OCI-M2 (cell line): Measurements from ENCODE around the gene CORO7.

Experiments
- DNase-seq: peaks from one replicate; lab custom pipeline; 2025; ENCODE audit not compliant: unreplicated experiment; lab: John Stamatoyannopoulos, UW

The CORO7 gene

DNA sequence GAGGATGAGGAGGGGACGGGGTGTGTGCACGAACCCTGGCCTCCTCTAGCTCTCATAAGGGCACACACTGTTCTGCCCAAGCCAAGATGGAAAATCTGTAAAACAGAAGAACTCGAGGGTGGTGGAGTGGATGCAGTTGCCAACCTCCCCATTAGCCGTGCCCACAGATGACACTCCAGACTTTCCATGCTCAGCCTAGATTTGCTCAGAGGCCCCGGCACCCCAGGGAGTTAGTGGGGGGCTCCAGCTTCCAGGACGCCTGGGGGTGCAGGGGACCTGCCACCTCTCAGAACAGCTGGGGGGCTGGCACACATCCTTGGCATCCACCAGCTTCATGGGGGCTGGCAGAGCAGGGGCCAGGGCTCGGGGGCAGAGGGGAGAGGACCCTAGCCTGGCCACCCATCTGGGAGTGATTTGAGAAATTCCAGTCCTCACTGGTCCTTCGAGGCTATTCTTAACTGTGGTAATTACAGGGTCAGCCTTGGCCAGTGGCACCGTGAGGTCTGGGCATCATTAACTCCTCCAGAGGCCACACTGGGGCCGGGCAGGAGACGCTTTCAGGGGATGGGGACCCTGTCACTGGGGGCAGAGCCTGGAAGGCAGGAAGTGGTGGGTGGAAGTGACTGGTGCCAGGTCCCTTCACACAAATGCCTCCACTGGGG, 30.5 kb downstream of the CORO7 start:
- no peak for DNase-seq

DNA sequence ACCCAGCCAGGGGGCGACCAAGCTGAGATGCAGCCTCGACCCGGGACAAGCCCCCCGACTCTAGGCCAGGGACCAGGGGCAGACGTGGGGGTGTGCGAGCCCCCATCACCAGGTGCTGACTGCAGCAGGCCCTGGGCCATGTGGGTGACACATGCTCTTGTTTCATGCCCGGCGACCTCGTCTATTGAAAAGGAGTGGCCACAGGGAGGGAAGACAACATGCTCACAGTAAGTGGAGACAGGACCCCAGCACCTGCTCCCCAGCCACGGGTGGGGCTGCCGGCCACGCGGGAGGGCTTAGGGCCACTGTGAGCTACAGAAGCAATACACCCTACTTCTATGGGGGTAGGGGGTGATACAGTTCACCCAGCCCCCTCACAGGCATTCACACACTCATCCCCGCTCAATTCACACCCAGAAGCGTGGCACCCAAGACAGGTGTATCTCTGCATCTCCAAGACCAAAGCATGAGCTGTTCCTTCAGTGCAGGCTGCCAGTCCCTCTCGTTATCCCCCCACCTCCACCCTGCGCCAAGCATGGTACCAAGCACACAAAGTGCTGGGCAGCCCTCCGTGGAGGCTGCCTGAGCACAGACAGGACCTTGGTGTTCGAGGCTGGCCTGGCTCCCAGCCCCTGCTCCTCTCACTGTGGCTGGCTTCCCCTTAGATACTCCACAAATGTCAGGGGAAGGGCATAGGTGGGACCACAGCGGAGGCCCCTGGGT, 31.2 kb downstream of the CORO7 start:
- DNase-seq: no peak

DNA sequence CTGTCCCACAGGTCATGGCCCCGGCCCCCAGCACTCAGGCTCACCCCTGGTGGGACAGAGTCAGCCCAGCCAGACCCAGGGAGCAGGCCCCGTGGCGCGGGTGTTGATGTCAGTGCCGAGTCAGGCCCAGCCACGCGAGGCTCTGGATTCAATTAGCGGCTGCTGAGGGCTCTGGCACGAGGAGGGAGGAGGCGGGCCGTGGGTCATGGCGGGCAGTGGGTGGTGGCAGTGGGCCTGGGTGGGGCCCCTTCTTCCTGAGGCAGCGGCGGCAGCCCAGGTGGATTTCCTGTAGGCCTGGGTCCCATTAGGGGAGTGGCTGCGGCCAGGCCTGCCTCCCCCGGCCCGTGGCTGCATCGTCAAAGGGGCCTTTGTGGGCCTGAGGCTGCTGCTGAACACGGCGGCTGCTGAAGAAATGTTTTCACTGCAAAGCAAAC, 31.9 kb downstream of the CORO7 start:
- DNase-seq: no peak

DNA sequence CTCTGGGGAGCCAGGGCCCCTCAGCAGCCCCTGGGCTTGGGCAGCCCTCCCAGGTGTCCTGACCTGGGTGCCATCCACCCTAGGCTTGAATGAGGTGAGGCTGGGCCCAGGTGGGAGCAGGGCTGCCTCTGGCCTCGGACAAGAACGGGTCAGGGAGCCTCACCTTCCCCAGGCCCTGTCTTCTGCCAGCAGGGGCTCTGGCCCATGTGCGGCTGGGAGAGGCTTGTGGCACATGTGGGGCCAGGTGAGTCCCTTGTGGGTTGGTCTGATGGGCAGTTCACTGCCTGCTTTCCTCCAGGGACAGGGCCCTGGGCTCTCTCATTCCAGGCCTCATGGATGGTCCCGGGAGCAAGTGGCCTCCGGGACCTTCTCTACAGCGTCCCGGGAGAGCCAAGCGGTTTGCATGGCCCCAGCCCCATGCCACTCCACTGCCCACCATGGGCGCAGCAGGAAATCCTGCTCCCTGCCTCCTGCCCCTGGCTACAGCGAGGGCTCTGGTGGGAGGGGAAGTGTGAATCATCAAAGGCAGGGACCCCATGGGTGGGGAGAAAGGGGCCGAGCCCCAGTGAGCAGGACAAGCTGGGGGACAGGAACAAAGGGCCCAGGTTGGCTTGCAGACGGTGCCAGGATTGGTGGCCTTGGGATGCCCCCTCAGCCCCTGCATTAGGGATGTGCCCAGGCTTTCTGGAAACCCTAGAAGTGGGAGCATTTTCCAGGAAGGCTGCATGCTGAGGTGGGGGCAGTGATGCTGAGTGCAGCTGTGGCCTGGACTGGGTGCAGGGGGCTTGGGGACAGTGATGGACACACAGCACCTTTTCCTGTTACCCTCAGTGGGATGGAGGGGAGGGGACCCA, 32.6 kb downstream of the CORO7 start:
- no peak for DNase-seq

DNA sequence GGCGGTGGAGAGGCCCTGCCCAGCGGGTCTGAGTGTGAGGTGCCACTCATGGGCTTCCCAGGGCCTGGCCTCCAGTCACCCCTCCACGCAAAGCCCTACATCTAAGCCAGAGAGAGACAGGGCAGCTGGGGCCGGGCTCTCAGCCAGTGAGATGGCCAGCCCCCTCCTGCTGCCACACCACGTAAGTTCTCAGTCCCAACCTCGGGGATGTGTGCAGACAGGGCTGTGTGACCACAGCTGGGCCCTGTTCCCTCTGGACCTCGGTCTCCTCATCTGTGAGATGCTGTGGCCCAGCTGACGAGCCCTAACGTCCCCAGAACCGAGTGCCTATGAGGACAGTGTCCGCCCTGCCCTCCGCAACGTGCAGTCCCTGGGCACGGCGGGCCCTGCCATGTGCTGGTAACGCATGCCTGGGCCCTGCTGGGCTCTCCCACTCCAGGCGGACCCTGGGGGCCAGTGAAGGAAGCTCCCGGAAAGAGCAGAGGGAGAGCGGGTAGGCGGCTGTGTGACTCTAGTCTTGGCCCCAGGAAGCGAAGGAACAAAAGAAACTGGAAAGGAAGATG, 33.5 kb downstream of the CORO7 start:
- DNase-seq: no peak

DNA sequence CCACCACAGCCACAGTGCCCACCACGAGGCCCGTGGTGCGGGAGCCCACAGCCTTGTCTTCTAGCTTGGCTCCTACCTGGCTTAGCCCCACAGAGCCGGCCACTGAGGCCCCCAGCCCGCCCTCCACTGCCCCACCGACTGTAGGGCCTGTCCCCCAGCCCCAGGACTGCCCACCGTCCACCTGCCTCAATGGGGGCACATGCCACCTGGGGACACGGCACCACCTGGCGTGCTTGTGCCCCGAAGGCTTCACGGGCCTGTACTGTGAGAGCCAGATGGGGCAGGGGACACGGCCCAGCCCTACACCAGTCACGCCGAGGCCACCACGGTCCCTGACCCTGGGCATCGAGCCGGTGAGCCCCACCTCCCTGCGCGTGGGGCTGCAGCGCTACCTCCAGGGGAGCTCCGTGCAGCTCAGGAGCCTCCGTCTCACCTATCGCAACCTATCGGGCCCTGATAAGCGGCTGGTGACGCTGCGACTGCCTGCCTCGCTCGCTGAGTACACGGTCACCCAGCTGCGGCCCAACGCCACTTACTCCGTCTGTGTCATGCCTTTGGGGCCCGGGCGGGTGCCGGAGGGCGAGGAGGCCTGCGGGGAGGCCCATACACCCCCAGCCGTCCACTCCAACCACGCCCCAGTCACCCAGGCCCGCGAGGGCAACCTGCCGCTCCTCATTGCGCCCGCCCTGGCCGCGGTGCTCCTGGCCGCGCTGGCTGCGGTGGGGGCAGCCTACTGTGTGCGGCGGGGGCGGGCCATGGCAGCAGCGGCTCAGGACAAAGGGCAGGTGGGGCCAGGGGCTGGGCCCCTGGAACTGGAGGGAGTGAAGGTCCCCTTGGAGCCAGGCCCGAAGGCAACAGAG, 34.2 kb downstream of the CORO7 start:
- DNase-seq: no peak

DNA sequence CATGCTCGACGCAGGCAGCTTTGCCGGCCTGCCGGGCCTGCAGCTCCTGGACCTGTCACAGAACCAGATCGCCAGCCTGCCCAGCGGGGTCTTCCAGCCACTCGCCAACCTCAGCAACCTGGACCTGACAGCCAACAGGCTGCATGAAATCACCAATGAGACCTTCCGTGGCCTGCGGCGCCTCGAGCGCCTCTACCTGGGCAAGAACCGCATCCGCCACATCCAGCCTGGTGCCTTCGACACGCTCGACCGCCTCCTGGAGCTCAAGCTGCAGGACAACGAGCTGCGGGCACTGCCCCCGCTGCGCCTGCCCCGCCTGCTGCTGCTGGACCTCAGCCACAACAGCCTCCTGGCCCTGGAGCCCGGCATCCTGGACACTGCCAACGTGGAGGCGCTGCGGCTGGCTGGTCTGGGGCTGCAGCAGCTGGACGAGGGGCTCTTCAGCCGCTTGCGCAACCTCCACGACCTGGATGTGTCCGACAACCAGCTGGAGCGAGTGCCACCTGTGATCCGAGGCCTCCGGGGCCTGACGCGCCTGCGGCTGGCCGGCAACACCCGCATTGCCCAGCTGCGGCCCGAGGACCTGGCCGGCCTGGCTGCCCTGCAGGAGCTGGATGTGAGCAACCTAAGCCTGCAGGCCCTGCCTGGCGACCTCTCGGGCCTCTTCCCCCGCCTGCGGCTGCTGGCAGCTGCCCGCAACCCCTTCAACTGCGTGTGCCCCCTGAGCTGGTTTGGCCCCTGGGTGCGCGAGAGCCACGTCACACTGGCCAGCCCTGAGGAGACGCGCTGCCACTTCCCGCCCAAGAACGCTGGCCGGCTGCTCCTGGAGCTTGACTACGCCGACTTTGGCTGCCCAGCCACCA, 35.1 kb downstream of the CORO7 start:
- no peak for DNase-seq

DNA sequence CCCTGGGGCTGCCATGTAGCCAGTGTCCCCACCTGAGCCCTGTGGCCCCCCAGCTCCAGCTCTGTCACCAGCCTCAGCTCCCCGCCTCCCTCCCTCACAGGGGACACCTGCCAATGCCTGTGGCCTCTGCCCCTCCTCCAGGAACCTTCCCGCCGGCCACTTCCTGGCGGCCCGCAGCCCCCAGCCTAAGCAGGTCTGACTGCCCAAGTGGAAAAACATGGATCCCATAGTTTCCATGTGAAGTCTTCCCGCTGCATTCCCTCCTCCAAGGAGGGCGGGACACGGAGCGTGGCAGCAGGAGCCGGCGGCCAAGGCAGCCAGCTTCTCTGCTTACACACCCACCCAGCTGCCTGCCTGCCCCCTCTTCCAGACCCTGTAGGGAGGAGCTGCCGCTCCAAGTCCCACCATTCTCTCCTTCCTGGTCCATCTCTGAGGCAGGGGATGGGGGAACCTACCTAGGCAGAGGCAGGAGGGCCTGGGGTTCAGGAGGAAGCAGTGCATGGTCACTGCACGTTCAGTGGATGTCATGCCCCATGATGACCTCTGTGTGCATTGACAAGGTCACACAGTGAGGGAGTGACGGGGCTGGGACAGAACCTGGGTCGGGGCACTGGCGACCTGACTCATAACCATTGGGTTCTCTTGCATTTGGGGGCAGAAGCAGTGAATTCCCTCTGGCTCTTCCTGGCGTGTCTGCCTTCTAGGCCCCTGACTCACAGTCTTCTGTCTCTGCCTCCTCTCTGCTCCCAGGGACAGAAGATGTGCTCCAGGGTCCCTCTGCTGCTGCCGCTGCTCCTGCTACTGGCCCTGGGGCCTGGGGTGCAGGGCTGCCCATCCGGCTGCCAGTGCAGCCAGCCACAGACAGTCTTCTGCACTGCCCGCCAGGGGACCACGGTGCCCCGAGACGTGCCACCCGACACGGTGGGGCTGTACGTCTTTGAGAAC, 36.0 kb downstream of the CORO7 start:
- no peak for DNase-seq

DNA sequence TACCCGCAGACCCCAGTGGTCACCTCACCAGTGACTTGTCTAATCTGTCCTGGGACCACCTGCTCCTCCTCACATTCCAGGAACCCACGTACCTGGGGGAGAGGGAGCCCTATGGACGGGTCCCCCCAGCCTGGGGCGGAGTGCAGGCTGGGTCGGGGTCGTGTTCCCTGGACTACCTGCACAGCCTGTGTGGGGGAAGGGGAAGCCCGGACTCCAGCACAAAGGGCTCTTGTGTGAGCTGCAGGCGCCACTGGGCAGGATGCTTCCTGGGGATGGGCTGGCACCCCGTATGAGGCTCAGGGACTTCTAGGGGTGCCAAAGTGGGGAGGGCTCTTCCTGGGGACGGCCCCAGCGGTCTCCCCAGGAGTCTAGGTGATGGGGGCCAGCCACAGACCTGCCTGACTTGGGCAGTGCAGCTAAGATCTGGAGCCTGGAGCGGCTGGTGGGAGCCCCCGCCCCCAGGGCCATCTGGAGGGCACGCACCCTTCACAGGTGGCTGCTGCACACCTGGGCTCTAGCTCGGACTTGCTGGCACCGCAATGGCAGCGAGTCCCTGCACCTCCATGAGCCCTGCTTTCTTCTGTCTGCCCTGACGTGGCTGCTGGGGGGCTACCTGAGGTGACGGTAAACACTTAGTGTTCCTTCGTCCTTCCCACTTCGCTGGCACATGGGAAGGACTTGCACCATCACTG, 37.3 kb downstream of the CORO7 start:
- DNase-seq: no peak

DNA sequence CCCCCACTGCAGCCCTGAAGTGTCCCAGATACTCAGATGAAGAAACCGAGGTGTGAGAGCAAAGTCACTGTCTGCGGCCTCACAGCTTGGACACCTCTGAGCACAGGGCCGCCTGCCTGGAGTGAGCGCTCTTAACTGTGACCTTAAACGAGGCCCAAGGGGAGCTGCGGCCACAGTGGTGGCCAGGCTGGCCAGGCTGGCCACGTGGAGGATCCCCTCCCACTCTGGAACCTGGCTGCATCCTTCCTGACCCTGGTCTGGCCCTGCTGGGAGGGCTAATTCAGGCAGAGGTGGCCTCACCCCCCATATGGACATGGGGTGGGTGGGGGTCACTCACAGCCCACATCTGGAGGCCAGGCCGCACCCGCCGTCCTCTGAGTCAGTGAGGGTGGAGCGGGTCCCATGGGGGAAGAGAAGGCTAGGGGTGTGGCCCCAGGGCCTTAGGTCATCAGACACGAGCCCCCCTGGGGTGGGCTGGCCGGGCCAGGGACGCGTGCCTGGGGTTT, 38.2 kb downstream of the CORO7 start:
- no peak for DNase-seq

DNA sequence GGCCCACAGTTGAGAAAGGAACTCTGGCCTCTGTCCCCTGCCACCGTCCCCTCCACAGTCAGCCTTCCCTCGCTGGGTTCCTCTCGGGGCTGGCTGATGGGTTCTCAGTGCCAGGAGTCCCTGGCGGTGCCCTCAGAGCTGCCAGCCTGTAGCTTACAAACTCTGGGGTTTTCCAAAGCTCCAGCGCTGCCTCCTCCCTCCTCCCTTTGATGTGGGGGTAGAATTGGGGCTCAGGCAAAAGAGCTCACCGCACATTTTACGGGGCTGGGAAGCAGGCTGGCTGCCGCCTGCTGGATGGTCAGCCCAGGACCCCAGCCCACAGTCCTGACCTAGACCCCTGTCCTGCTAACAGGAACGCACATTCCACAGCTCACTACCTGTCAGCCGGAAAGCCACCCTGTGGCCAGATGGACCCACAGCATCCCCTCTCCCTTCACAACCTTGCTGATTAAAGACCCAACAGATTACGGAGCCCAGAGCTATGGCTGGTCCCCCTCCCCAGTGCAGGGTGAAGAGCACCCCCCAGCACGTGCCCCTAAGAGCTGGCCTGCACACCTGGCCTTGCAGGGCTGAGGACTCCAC, 38.7 kb downstream of the CORO7 start:
- no peak for DNase-seq

DNA sequence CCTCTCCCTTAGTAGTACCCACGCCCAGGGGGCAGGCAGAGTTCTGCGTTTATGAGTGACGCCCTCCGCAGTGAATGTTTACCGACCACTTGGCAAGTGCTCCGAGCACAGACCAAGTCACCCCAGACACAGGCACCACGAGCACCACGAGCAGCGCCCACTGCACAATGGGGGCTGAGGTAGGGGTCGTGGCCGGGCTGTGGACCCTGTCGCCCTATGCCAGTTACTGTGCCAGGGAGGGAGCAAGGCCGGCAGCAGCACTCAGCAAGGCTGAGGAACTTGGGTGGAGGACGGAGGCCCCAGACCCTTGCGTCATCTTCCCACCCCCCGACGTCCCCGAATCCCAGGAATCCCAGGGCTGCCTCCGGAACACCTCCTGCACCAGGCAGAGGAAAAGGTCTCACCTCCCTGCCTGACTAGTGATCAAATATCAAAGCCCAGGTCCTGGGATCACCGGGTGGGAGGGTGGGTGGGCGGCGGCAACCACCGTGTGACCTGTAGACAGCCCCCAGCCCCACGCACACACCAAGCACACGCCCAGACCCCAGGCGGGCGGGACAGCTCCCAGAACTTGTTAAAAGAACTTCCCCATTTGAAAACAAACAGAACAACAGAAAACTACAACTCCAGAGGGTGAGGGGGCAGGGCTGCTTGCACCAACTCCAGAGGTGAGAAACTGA, 39.4 kb downstream of the CORO7 start:
- no peak for DNase-seq

DNA sequence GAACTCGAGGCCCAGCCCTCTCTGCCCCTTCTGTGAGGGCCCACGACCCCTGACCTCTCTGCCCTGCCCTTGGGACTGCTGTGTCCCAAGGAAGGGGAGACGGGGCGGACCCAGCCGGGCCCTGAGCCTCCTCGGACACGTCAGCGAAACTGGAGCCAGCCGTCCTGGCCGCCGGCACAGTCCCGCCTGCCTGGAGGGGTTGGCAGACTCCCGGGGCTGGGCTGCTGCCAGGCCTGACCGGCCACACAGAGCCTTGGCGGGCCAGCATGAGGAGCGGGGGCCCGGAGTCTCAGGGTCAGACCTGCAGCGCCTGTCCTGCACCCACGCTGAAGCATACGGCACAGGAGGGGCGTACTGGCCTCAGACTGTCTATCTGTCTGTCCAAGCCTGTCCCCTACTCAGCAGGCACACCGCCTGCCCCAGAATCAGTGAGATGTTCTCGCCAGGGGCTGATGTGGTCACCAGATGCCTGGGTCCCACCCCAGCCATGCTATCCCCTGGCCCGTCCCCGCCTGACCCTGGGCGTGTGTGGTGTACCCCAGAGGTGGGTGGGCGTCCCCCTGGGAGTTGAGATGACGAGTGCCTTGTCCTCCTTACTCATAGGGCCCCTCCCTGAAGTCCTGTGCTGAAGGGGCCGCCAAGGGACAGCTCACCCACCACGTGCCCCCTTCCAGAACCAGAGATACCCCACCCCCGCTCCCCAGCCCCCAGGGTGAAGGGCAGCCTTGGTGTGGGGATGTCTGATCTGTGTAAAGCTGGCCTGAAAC, 40.1 kb downstream of the CORO7 start:
- no peak for DNase-seq

DNA sequence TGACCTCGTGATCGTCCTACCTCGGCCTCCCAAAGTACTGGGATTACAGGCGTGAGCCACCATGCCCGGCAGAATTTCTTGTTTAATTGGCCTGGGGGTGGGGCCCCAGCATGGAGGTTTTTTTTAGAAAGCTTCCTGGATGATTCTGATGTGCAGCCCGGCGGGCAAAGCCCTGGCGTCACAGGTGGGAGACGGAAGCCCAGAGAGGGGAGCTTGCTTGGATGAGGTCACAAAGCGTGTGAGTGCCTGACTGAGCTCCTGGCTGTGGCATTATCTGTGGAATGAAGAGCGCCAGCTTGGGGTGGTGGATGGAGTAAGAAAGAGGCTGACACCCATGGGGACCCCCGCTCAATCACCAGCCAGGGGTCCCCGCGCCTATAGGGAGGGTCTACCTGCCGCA, 40.7 kb downstream of the CORO7 start:
- no peak for DNase-seq

DNA sequence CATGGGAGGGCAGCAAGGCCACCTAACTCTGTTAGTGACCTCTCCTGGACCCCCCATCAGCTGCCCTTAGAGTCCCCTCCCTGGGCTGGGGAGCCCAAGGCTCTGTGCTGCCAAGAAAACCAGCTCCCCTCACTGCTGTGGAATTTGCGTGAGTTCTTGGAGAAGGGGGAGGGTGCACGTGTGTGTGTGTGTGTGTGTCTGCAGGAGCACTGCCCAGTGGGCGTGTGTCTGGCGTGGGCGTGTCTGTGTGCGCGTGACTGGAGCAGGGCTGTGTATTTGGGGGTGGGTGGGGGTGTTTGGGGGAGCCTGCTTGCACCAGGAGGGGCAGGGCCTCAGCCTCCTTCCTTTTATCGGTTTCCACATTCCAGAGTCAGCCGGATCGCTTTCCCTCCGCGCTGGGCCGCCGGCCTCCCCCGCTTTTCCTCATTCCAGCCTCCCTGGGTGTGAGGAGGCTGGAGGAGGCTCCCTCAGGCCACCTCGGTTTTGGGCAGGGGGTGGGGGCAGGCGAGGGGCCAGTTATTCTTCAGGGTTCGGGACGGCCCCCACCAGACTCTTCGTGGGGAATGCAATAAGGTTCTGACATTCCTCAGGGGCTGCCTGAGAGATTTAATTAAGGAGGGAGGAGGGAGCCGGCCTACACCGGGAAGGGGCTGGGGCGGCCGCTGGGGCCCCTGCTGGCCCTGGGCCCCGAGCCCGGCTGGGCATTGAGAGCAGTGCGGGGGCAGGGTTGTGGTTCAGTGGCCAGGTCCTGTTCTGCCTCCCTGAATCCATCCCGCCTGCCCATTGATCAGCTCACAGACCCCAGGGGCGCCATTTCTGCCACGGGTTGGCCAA, 42.3 kb downstream of the CORO7 start:
- no peak for DNase-seq
